KBM-7 (cell line): ENCODE results near the gene HLA-DPA1.

ENCODE experiments used
- DNase-seq: peaks from one replicate; pipeline ENCODE4 v3.0.0-alpha.2; 2015
- in situ Hi-C: fragments of 300-500 bp; cut with MboI; formaldehyde crosslinking; loops from 2 replicates; pipeline ENCODE4 v1.14.3; 2020; ENCODE audit warnings: low sequenced_read_pairs, low pct_unique_long_range_greater_than_20kb, mixed read lengths

The HLA-DPA1 gene

GRCh38 chr6:33028220-33028849 is 45.1 kb downstream of the HLA-DPA1 start:
- in situ Hi-C loops, result no loop called here
- peak; percentile 30 for DNase-seq

- in situ Hi-C loops, result no loop called here
- DNase-seq, result no peak
Measured at GRCh38 chr6:33024521-33024920, 48.9 kb downstream of the HLA-DPA1 start.

GRCh38 chr6:33023536-33023935 is 49.9 kb downstream of the HLA-DPA1 start:
- in situ Hi-C loops, result no loop called here
- DNase-seq, result no peak

GRCh38 chr6:33021917-33022316 is 51.5 kb downstream of the HLA-DPA1 start:
- DNase-seq, result no peak
- in situ Hi-C loops, result no loop called here

- in situ Hi-C loops, result no loop called here
- DNase-seq, result no peak
Measured at GRCh38 chr6:33019372-33019771, 54.1 kb downstream of the HLA-DPA1 start.

GRCh38 chr6:33018904-33019303 is 54.5 kb downstream of the HLA-DPA1 start:
- peak; percentile 53 for DNase-seq
- in situ Hi-C loops, result no loop called here

- in situ Hi-C loops, result no loop called here
Measured at GRCh38 chr6:33018418-33018817, 55.0 kb downstream of the HLA-DPA1 start.

GRCh38 chr6:33017694-33018353 is 55.6 kb downstream of the HLA-DPA1 start:
- in situ Hi-C loops, result no loop called here
- peak; percentile 32 for DNase-seq

More at GRCh38 chr6:33018418-33018817, 55.0 kb downstream of the HLA-DPA1 start:
- no peak for DNase-seq

- in situ Hi-C loops, result no loop called here
- DNase-seq, result no peak
Measured at GRCh38 chr6:33017018-33017417, 56.4 kb downstream of the HLA-DPA1 start.

- DNase-seq, result no peak
- in situ Hi-C loops, result no loop called here
Measured at GRCh38 chr6:33015798-33016197, 57.7 kb downstream of the HLA-DPA1 start.

GRCh38 chr6:33014841-33015634 is 58.4 kb downstream of the HLA-DPA1 start:
- in situ Hi-C loops, result no loop called here
- peak; percentile 90 for DNase-seq
